Suprapubic skin (tissue), 4 donors: ENCODE measurements around the gene MEF2B.

Source experiments
- CTCF ChIP-seq, 2 donors: fragments of 200-600 bp in 1 of 2; fragments of 450-650 bp in 1 of 2; sonication (generic) in 1 of 2; IDR thresholded peaks; one replicate each; pipeline ENCODE4 v1.5.1; 2016 to 2019; ENCODE audit warnings: antibody characterized with exemption in 2 of 2, mild to moderate bottlenecking in 1 of 2, moderate library complexity in 1 of 2
- POLR2A ChIP-seq, 2 donors: fragments of 450-650 bp; IDR thresholded peaks; one replicate each; pipeline ENCODE4 v1.6.1; 2017; ENCODE audit warnings: antibody characterized with exemption in 2 of 2, mild to moderate bottlenecking in 2 of 2, moderate library complexity in 2 of 2
- POLR2AphosphoS5 ChIP-seq, 3 donors: sonication (generic); formaldehyde crosslinking; IDR thresholded peaks; one replicate each; pipeline ENCODE4 v1.6.1; 2017; ENCODE audit warnings: antibody characterized with exemption in 3 of 3

DNA sequence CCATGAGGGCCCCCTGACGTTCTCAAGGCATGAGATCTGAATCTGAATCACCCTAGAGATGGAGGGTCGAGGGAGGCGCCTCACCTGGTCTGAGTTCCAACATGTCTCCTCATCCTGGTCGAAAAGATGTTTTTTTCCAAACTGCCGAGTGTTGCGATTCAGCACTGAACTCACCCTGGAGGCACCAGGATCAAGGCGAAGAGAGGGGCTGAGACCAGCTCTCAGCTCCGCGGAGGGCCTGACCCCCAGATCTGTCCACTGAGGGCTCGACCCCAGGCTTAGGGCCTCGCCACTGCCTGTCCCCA, 32.6 kb upstream of the MEF2B start:
- TF ChIP-seq CTCF (IDR thresholded peaks at IDR 0.05) = no peak
- TF ChIP-seq POLR2A (IDR thresholded peaks at IDR 0.05) = no peak
- TF ChIP-seq POLR2AphosphoS5 (IDR thresholded peaks at IDR 0.05) = no peak
